SU-DHL-6 (cell line): ENCODE data around the gene ANKRD27.

Source experiments
- CTCF ChIP-seq: fragments of 200-600 bp; sonication (generic); IDR thresholded peaks from one replicate; pipeline ENCODE4 v1.5.1; 2017; ENCODE audit warnings: antibody characterized with exemption, mild to moderate bottlenecking, low read length, moderate library complexity; ENCODE audit not compliant: insufficient read depth, poor library complexity, severe bottlenecking
- EZH2phosphoT487 ChIP-seq: fragments of 200-600 bp; sonication (generic), shearing (Covaris generic); conservative IDR thresholded peaks from 2 replicates; pipeline ENCODE4 v1.6.1; 2018; ENCODE audit warnings: mild to moderate bottlenecking, antibody characterized with exemption, low read length, moderate library complexity, mixed read lengths

GRCh38 chr19:32691952-32692726 lies 17.2 kb upstream of the ANKRD27 start:
- no peak for TF ChIP-seq CTCF
- no peak for TF ChIP-seq EZH2phosphoT487
